Measurements from ENCODE around the gene DUS2.

GRCh38 chr16:67999985-68000384 lies 23.1 kb upstream of the DUS2 start:
- TF ChIP-seq CBX3 (IDR thresholded peaks at IDR 0.05; ENCODE audit: low read depth) (no peak), CTCF (IDR thresholded peaks at IDR 0.05 in 2 of 3, conservative IDR thresholded peaks at IDR 0.05 in 1 of 3; ENCODE audit: borderline replicate concordance in 1 of 3, insufficient read depth in 1 of 3, low read depth in 2 of 3, low read length in 2 of 3) (no peak), YY1 (IDR thresholded peaks at IDR 0.05; ENCODE audit: extremely low read depth, insufficient replicate concordance, low read depth, low read length) (no peak), ZNF274 (IDR thresholded peaks at IDR 0.05; ENCODE audit: low read depth, low read length) (no peak), POLR2A (IDR thresholded peaks at IDR 0.05; ENCODE audit: borderline replicate concordance, extremely low read depth, insufficient read depth, insufficient read length) (no peak), REST (IDR thresholded peaks at IDR 0.05; ENCODE audit: low read depth) (no peak), RAD21 (IDR thresholded peaks at IDR 0.05; ENCODE audit: low read depth) (no peak), MAX (IDR thresholded peaks at IDR 0.05) (no peak)

All from HCT116 (cell line).